Measurements from ENCODE around the gene TRAK2. TPM values are rescaled to one million over a fixed set of nuclear protein-coding genes. Genes with fewer than 3 reads are reported as not detected.

The TRAK2 gene
- polyA plus RNA-seq, 3 donors, result 42.8 to 48.7 (median 45.9) TPM

Other genes with a start within 250 kb of the TRAK2 start
- gene CASP8, start 190.9 kb downstream of the TRAK2 start, polyA plus RNA-seq (ENCODE audit: insufficient read length in 3 of 3), result 10 to 100 TPM; 14.9 to 17.3 (median 15.2) TPM
- 1 to 10 TPM; 1.0 to 2.3 (median 2.3) TPM for gene FLACC1, start 94.1 kb downstream of the TRAK2 start, polyA plus RNA-seq (ENCODE audit: insufficient read length in 3 of 3)
- 10 to 100 TPM; 82.5 to 86.2 (median 83.8) TPM for gene STRADB, start 282 bp upstream of the TRAK2 start, polyA plus RNA-seq (ENCODE audit: insufficient read length in 3 of 3)
- 10 to 100 TPM; 50.6 to 56.5 (median 56.0) TPM for gene TMEM237, start 192.0 kb upstream of the TRAK2 start, polyA plus RNA-seq (ENCODE audit: insufficient read length in 3 of 3)
- gene MPP4, start 247.2 kb upstream of the TRAK2 start, polyA plus RNA-seq (ENCODE audit: insufficient read length in 3 of 3), result under 1 TPM; 0.13 to 0.19 (median 0.17) TPM